ENCODE results near the gene PRMT2.
"Not testable (repeated sequence)": the region's sequence is repeated elsewhere in the genome, so short reads cannot be mapped to it uniquely, and the experiment has no call there.

The PRMT2 gene

GRCh38 chr21:46617267-46618051 lies 18.0 kb upstream of the PRMT2 start:
- DNase-seq (ENCODE audit: low spot score): no peak

DNA sequence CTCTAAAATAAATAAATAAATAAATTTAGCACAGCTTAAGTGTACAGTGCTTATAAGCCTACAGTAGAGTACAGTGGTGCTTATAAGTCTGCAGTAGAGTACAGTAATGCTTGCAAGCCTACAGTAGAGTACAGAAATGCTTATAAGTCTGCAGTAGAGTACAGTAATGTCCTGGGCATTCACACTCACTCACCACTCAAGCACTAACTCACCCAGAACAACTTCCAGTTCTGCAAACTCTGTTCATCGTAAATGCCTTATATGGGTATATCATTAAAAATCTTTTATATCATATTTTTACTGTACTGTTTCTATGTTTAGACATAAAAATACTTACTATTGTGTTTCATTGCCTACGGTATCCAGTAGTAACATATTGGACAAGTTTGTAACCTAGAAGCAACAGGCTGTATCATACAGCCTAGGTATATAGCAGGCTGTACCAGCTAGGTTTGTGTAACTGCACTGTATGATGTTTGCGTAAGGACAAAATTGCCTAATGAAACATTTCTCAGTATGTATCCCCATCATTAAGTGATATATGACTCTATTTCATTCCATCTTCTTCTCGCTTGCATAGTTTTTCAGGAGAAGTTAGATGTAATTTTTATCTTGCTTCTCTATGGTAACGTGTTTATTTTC lies 16.6 kb upstream of the PRMT2 start:
- DNase-seq (ENCODE audit: low spot score): no peak

DNA sequence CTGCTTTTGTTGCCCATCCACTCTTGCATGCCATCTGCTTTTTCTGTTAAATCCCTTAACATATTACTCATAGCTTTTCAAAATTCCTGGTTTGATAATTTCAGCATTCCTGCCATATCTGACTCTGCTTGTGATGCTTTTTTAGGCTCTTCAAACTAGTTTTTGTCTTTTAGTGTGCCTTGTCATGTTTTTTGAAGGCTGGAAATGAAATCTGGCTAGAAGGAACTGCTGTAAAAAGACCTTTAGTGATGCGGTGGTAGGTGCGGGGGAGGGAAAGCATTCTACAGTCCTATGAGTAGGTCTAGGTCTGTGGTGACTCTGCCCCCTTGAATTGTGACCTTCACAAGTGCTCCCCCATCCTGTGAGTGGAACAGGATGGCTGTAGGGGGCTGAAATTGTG lies 15.6 kb upstream of the PRMT2 start:
- DNase-seq (ENCODE audit: low spot score): no peak

DNA sequence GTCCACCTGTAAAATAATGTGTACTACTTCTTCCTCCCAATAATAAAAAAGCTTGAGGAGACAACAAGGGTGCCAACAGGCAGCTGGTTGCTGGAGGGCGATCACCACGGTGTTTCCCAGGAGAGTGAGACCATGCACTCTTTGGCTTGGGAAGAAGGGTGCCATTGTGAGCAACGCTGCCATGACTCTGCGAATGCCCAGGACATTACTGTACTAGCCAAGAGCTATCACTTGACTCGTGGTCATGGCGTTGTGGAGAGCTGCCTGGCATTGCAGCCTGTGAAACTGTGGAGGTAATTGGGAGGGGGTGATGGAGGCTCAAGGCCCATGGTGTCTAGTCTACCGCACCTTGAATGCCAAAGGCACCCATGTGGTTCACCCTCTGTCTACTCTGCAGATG lies 14.6 kb upstream of the PRMT2 start:
- no peak for DNase-seq (ENCODE audit: low spot score)

GRCh38 chr21:46621457-46622182 lies 13.9 kb upstream of the PRMT2 start:
- no peak for DNase-seq (ENCODE audit: low spot score)

- no peak for DNase-seq (ENCODE audit: low spot score)
Measured at GRCh38 chr21:46622226-46622625, 13.2 kb upstream of the PRMT2 start.

- DNase-seq (ENCODE audit: low spot score): no peak
Measured at GRCh38 chr21:46624050-46624449, 11.4 kb upstream of the PRMT2 start.

DNA sequence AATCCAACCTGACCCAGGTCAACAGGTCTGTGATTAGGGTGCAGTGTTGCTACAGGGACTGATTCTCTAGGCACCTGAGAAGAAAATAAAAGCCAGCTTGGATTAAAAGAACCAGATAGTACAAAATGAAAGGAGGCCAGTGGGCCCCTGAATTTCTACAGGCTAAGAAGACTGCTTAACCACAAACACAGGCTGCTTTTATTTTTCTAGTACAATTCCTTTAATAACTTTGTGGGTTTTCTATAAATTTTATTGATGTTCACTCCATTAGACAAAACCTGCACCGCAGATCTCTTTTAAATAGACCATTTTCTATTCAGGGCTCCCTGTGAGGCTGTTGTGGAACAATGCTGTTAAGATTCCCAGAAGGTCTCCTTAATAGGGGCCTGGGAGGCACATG lies 9.7 kb upstream of the PRMT2 start:
- no peak for DNase-seq (ENCODE audit: low spot score)

DNA sequence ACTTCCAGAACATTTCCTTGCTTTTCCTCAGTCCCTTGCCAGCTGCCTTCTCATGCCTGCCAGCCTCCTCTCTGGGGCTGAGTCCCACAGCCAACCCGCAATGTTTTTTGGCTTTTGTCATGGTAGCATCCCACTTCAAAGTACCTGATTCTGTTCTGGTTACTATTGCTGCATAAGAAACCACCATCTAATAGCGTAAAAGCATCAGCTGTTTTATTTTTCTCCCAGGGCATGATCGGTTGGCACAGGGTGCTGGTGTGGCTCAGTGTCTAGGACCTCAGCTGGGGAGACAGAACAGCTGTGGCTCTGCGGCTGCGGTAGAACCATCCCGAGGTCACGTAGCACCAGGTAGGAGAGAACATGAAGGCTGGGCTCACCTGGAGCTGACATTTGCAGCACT lies 8.9 kb upstream of the PRMT2 start:
- no peak for DNase-seq (ENCODE audit: low spot score)

DNA sequence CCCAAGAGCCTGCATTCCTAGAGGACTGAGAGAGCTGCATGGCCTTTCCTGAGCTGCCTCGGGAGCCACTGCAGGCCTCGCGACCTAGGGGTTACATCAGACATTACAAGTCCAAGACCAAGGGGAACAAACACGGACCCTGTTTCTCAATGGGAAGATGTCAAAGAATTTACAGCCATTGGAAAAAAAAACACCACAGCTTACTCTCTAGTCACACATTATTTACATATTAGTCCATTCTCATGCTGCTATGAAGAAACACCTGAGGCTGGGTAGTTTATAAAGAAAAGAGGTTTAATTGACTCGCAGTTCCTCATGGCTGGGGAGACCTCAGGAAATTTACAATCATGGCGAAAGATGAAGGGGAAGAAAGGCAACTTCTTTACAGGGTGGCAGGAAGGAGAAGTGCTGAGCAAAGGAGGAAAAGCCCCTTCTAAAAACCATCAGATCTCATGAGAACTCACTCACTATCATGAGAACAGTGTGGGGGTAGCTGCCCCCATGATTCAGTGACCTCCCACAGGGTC lies 8.4 kb upstream of the PRMT2 start:
- DNase-seq (ENCODE audit: low spot score): no peak

- DNase-seq (ENCODE audit: low spot score): no peak
Measured at GRCh38 chr21:46627726-46628125, 7.7 kb upstream of the PRMT2 start.

- no peak for DNase-seq (ENCODE audit: low spot score)
Measured at GRCh38 chr21:46628868-46629267, 6.6 kb upstream of the PRMT2 start.

DNA sequence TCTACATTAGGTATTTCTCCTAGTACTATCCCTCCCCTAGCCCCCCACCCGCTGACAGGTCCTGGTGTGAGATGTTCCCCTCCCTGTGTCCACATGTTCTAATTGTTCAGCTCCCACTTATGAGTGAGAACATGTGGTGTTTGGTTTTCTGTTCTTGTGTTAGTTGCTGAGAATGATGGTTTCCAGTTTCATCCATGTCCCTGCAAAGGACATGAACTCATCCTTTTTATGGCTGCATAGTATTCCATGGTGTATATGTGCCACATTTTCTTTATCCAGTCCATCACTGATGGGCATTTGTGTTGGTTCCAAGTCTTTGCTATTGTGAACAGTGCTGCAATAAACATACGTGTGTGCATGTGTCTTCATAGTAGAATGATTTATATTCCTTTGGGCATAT lies 4.6 kb upstream of the PRMT2 start:
- DNase-seq (ENCODE audit: low spot score): not testable (repeated sequence)

- no peak for DNase-seq (ENCODE audit: low spot score)
Measured at GRCh38 chr21:46633566-46633965, 1.9 kb upstream of the PRMT2 start.

DNA sequence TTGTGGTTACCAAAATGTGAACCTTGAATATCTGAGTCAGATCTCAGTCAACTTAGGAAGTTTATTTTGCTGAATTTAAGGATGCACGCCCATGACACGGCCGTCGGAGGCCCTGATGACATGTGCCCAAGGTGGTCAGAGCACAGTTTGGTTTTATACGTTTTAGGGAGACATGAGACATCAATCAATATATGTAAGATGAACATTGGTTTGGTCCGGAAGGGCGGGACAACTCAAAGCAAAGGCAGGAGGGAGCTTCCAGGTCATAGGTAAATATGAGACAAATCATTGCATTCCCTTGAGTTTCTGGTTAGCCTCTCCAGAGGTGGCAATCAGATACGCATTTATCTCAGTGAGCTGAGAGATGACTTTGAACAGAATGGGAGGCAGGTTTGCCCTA lies 1.0 kb upstream of the PRMT2 start:
- DNase-seq (ENCODE audit: low spot score): no peak

DNA sequence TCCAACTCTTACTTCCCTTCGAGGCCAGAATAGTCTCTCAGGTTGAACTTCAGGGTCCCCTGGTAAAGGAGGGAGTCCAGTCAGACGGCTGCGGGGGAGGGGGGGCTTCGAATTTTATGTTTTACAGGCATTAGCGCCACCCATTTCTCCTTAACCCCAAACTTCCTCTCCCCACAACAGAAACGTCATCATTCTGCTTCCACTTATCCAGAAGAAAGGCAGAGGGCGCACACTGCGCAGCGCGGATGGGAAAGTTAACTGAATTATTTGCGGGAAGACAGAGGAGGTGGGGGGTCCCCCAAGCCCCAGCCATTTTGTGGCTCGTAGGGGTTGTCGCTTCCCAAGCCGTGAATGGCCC lies 529 bp upstream of the PRMT2 start:
- no peak for DNase-seq (ENCODE audit: low spot score)

GRCh38 chr21:46636181-46636512 lies 673 bp downstream of the PRMT2 start:
- DNase-seq (ENCODE audit: low spot score): no peak

DNA sequence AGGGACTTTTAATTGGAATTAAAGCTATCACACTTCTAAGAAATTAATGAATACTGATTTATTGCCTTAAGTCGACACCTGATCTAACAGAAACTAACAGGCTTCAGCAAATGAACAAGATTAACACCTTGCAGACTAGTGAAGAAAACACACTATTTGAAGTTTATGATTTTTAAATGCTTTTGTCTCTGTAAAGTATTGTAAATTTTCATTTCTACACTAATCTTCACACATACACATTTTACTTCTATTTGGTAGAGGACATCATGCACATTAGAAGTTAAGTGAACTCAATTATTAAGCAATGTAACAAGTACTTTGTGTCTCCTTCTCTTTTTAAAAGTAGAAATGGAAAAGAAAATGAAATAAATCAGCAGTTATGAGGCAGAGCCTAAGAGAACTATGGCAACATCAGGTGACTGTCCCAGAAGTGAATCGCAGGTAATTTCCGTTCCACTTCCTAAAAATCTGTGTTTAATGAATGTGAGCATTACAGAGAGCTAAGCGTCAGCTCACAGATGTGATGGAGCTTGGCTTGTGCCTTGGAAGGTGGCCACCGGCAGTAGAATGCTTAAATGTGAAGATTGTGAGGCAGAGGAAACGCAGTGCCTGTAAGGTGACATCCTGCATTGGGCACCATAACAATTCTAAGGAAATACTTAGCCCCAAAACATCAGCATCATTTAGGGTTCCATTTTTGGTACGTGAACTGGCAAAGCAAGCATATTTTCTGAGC lies 1.2 kb downstream of the PRMT2 start:
- no peak for DNase-seq (ENCODE audit: low spot score)

DNA sequence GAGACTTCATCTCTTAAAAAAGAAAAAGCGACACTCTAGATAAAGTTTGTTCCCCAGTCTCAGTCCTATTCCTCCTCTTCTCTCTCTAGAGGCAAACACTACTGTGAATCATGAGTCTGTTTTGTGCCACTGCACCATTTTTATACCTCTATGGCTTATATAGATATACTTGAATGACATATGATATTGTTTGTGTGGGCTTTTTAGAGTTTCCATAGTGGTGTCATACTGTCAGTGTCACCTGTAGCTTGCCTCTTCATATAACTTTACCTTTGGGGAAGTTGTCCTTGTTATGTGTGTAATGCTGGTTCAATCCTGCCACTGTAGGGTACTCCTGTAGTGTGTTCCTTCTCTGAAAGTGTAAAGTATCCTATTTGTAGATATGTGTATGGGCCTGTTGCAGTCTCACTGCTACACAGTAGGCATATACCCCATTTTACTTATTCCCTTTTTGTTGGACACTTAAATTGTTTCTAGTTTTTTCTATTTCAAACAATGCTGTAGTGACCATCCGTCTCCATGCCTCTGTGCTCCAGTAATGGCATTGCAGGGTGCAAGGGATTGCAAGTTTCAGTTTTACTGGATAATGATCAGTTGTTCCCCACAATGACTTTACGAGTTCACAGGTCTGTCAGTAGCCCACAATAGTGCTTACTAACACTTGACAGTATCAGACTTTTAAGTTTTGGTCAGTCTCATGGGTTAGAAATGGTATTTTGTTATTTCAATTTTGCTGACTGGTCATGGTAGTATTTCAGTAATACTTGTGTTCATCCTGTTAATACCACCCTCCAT lies 2.7 kb downstream of the PRMT2 start:
- no peak for DNase-seq (ENCODE audit: low spot score)

DNA sequence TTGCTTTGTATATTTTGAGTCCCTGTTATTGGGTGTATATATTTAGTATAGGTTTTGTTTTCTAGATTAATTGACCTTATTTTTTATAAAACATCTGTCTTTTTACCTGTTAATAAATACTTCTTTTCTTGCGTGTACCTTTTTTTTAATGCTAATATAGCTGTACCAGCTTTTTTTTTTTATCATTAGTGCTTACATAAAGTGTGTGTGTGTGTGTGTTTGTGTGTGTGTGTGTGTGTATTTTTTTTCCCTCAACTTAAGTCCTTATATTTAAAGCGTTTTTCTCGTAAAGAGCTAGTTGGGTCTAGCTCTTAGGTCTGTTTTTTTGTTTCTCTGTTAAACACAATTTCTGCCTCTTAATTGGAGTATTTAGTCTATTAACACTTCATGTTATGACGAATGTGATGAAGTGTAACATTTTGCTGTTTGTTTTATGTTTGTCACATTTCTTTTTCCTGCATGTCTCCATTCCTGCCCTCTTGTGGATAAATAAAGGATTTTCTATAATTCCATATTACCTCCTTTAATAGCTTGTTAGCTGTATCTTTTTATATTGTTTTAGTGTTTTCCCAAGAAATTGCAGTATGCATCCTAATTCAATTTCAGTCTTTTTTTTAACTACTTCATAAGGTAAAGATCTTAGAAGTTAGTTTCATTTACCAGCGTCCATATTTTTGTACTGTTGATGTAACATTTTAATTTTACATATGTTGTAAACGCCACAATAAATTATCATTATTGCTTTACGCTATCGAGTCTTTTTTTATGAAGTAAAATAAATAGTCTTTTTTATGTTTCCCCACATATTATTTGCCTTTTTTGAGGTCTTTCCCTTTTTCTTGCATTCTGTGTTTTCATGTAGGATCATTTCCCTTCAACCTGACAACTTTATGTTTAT lies 4.3 kb downstream of the PRMT2 start:
- DNase-seq (ENCODE audit: low spot score): no peak

DNA sequence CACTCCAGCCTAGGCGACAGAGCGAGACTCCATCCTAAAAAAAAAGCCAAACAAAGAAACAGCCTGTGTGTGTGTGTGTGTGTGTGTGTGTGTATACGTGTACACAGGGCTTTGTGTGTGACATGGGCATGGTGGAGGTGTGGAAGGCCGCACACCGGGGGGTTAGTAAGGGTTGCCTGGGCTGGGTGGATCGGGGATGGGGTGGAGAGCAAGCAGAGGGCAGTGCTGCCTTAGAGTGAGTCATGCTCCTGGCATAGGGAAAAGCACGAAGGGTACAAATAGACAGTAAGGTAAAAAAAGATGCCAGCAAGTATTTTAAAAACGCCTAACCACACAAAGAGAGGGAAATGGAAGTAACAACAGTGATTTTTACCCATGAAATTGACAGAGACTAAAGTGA lies 6.2 kb downstream of the PRMT2 start:
- DNase-seq (ENCODE audit: low spot score): no peak
